H7 (cell line): Measurements from ENCODE around the gene TMEM129. TPM values are rescaled to one million over a fixed set of nuclear protein-coding genes. Genes with fewer than 3 reads are reported as not detected.

Experiments
- DNase-seq: peaks from one replicate; pipeline ENCODE4 v3.0.0; 2012
- H3K27me3 ChIP-seq: 2 replicates; pipeline ENCODE4 v1.6.0; 2011; ENCODE audit warnings: mild to moderate bottlenecking, low read length; ENCODE audit not compliant: control insufficient read depth, insufficient read depth
- H3K36me3 ChIP-seq: replicated peaks from 2 replicates; pipeline ENCODE4 v1.5.1; 2011; ENCODE audit warnings: low read length; ENCODE audit not compliant: control insufficient read depth, insufficient read depth
- H3K4me3 ChIP-seq: 2 replicates; pipeline ENCODE4 v1.5.1; 2011; ENCODE audit warnings: low read depth, mild to moderate bottlenecking, control low read depth, low read length, moderate library complexity; ENCODE audit not compliant: insufficient read depth
- total RNA-seq: library from RNA; depleted of rRNA; stranded (reverse); fragments of >200 nt; shearing (Covaris generic); gene quantifications from 2 replicates; pipeline ENCODE4 v1.2.3, GENCODE V29; 2014; rRNA removed

Gene TMEM129, protein sequence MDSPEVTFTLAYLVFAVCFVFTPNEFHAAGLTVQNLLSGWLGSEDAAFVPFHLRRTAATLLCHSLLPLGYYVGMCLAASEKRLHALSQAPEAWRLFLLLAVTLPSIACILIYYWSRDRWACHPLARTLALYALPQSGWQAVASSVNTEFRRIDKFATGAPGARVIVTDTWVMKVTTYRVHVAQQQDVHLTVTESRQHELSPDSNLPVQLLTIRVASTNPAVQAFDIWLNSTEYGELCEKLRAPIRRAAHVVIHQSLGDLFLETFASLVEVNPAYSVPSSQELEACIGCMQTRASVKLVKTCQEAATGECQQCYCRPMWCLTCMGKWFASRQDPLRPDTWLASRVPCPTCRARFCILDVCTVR
- 69.7 and 86.0 TPM in 2 replicates for total RNA-seq

DNA sequence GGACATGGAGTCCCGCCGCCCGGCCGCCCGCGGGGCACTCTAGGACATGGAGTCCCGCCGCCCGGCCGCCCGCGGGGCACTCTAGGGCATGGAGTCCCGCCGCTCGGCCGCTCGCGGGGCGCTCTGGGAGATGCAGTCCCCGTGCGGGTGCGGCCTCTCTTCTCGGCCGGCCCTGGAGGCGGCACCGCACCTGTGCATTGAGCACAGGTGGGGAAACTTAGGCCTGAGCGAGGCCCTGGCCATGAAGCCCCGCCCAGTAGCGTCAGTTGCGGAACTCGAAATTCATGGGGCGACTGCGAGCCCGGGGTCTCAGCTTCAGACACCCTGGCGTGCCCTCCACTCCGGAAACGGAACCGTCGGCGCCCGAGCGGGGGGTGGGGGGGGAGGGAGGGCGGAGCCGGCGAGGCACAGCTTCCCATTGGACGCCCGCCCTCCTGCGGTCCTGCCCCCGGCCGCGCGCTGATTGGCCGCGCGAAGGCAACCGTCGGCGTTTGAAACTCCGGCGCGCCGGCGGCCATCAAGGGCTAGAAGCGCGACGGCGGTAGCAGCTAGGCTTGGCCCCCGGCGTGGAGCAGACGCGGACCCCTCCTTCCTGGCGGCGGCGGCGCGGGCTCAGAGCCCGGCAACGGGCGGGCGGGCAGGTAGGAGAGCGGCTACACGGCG lies at the start of gene TMEM129, which contains the start of gene TACC3:
Gene TMEM129, minus strand, starts transcription at position 321 of the 663 bp plus-strand sequence. CDS start 486 bp downstream, outside the sequence.
Gene TACC3, plus strand, starts transcription at position 519 of the 663 bp plus-strand sequence. CDS start 1,901 bp downstream, outside the sequence.
- H3K36me3 ChIP-seq, result peaks cover 25% of the 10 kb centered on the region
- DNase-seq, result peak; percentile 100

GRCh38 chr4:1770791-1771231 lies 49.7 kb upstream of the TMEM129 start:
- Histone ChIP-seq H3K4me3 (no peak overlapping the region), H3K27me3 (peaks cover 1% of the 10 kb centered on the region; the same call in 1 of the 2 replicates), H3K36me3 (no peaks in the 10 kb centered on the region)
- DNase-seq, result peak; percentile 75

More for the DNA sequence above, at the start of gene TMEM129, which contains the start of gene TACC3:
- Histone ChIP-seq H3K4me3 (peak within 1 kb of the TSS; percentile 98), H3K27me3 (no peaks in the 10 kb centered on the region)

GRCh38 chr4:1770245-1770644 lies 49.1 kb upstream of the TMEM129 start:
- peaks cover 1% of the 10 kb centered on the region; the same call in 1 of the 2 replicates for H3K27me3 ChIP-seq
- no peak overlapping the region for H3K4me3 ChIP-seq
- DNase-seq, result peak; percentile 84
- H3K36me3 ChIP-seq, result no peaks in the 10 kb centered on the region

DNA sequence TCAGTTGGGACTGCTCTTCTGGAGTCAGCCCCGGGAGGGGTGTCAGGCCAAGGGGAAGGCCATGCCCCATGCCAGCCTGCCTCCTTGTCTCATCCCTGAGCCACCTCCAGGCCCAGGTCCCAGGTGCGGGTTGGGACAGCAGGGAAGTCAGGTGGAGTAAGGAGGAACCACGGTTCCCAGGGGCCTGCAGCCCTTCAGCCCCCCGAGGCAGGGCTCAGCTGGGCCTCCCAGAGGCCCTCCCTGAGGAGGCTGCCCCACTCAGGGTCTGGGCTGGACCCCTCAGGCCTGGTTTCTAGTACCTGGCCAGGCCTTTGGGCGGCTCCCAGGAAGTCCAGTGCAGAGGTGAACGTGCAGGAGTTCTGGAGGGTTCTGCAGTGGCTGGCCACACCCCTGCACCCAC lies 48.6 kb upstream of the TMEM129 start:
- H3K4me3 ChIP-seq, result no peak overlapping the region

DNA sequence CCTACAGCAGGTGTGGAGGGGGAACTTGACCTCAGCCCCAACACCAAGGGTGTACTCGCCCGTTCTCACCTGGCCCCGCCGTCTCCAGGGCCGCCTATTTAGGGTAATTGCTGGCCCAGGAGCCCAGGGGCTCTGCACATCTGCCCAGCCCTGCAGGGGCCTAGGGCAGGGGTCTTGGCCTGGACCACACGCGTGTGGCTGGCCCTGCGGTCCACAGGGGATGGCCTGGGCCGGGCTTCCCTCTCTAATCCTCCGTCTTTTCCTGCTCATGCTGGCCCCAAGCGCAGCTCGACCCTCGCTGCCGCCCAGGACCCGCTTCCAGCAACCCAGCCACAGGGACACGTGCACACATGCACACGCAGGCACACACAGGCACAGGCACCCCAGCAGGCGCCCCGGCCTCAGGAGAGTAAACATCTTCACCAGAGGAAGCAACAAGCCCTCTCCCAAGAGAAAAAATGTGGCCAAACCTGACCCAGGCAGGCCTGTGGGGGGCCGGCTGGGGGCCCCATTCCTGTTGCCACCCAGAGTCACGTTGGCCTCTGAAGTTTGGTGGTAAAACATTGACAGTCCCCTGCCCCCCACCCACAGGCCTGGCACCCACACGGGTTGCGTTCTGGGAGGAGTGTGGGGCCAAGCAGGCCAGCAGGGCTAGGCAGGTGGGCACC lies 47.4 kb upstream of the TMEM129 start:
- H3K4me3 ChIP-seq, result no peak overlapping the region
- peaks cover 1% of the 10 kb centered on the region; the same call in 1 of the 2 replicates for H3K27me3 ChIP-seq
- peak; percentile 83 for DNase-seq
- no peaks in the 10 kb centered on the region for H3K36me3 ChIP-seq

More for the DNA sequence above, 48.6 kb upstream of the TMEM129 start:
- Histone ChIP-seq H3K27me3 (peaks cover 1% of the 10 kb centered on the region; the same call in 1 of the 2 replicates), H3K36me3 (no peaks in the 10 kb centered on the region)
- no peak for DNase-seq

DNA sequence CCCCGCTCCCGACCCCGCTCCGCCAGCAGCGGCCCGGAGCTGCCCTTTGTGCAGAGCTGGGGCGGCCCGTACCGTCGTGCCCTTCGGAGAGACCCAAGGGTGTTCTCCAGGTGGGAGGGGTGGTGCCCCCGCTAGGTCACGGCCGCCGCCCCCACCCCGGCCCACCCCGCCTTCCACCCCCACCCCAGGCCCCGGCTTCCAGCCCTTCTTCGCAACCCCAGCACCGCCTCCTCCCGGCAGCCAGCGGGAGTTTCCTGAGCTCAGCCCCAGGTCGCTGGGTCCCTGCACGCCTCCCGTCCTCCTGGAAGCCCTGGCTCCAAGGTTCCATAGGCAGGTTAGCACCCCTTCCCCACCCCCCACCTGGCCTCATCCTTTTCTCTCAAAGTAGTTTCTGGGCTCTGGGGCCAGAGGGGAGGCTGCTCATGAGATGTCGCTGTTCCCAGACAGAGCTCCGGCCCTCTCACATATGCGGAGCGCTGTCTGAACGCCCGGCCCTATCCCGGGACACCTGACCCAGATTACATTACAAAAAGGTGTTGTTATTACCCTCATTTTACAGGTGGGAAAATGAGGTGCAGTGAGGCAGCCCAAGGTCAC lies 46.7 kb upstream of the TMEM129 start:
- peak; percentile 97 for DNase-seq
- H3K36me3 ChIP-seq, result no peaks in the 10 kb centered on the region
- peaks cover 1% of the 10 kb centered on the region; the same call in 1 of the 2 replicates for H3K27me3 ChIP-seq
- peak overlapping the region; percentile 28 for H3K4me3 ChIP-seq

GRCh38 chr4:1767061-1767769 lies 46.1 kb upstream of the TMEM129 start:
- no peaks in the 10 kb centered on the region for H3K36me3 ChIP-seq
- peak overlapping the region; percentile 30 for H3K4me3 ChIP-seq
- H3K27me3 ChIP-seq, result peaks cover 1% of the 10 kb centered on the region; the same call in 1 of the 2 replicates
- DNase-seq, result peak; percentile 96

- H3K27me3 ChIP-seq, result peaks cover 1% of the 10 kb centered on the region; the same call in 1 of the 2 replicates
- DNase-seq, result peak; percentile 92
- peak overlapping the region; percentile 30 for H3K4me3 ChIP-seq
- no peaks in the 10 kb centered on the region for H3K36me3 ChIP-seq
These were observed 45.3 kb upstream of the TMEM129 start for GRCh38 chr4:1766106-1767060.

GRCh38 chr4:1765409-1766072 lies 44.4 kb upstream of the TMEM129 start:
- Histone ChIP-seq H3K27me3 (peaks cover 1% of the 10 kb centered on the region; the same call in 1 of the 2 replicates), H3K4me3 (no peak overlapping the region), H3K36me3 (no peaks in the 10 kb centered on the region)
- DNase-seq, result peak; percentile 87

GRCh38 chr4:1764670-1765069 lies 43.5 kb upstream of the TMEM129 start:
- peak; percentile 67 for DNase-seq
- H3K27me3 ChIP-seq, result peaks cover 1% of the 10 kb centered on the region; the same call in 1 of the 2 replicates
- H3K4me3 ChIP-seq, result no peak overlapping the region
- no peaks in the 10 kb centered on the region for H3K36me3 ChIP-seq

DNA sequence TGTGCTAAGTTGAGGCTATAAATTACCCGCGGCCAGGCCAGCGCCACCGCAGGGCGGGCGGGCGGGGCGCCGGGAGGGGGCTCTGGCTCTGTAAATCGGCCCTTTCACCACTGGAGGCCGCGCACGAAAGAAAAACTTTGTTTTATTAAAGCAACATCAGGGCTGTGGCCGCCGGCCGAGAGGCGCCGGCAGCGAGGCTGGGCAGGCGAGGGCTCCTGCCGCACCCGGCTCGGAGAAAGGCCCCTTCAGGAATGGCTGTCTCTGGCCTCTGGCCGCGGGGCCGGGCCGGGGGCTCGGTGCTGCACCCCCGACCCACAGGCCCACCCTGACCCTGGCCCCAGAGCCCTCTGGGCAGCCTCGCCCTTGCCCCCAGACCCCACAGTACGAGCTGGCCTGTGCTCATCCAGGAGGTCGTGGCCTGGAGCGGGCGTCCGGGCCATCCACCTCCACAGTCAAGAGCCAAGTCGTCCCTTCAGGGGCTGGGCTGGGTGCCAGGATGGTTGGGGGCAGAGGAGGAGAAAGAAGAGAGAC lies 42.5 kb upstream of the TMEM129 start:
- Histone ChIP-seq H3K36me3 (no peaks in the 10 kb centered on the region), H3K4me3 (no peak overlapping the region), H3K27me3 (peaks cover 1% of the 10 kb centered on the region; the same call in 1 of the 2 replicates)
- no peak for DNase-seq

DNA sequence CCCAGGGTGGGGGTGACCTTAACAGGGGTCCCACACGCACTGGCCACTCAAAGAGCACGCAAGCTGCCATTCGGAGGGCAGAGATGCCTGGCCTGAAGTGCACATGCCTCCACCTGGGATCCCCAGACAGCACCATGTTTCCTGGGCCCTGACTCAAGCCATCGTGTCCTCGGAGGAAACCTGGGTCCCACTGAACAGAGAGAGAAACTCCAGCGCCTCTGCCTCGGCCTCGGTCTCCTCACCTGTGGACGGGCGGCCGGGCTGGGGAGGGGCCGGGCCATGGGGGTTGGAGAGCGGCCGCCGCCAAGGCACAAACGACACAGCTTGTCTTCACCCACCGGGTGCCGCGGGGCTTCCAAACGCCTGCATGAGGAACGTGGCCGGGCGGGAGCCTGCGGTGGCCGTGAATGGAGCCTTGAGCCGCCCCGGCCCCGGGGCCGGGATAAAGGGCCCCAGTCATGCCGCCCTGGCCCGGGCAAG lies 42.0 kb upstream of the TMEM129 start:
- H3K4me3 ChIP-seq, result no peak overlapping the region
- peaks cover 1% of the 10 kb centered on the region; the same call in 1 of the 2 replicates for H3K27me3 ChIP-seq
- peak; percentile 77 for DNase-seq
- no peaks in the 10 kb centered on the region for H3K36me3 ChIP-seq
